Measurements from ENCODE around the gene CDK17. TPM values are rescaled to one million over a fixed set of nuclear protein-coding genes. Genes with fewer than 3 reads are reported as not detected.
"Not testable (repeated sequence)": the region's sequence is repeated elsewhere in the genome, so short reads cannot be mapped to it uniquely, and the experiment has no call there.

CDK17 gene
- total RNA-seq, 2 donors from 2014 or later: 30.7 to 97.6 TPM

GRCh38 chr12:96344124-96344695, 56.0 kb downstream of the CDK17 start:
- Histone ChIP-seq H3K27ac (no peak overlapping the region), H3K4me3 (no peak overlapping the region), H3K27me3 (replicated peaks; ENCODE audit: insufficient read depth) (no peaks in the 10 kb centered on the region), H3K4me1 (ENCODE audit: control insufficient read depth in 1 of 2, low read depth in 2 of 2) (peaks cover 0 to 4% of the 10 kb centered on the region in 2 donors), H3K9me3 (peaks cover 11% of the 10 kb centered on the region), H3K36me3 (no peaks in the 10 kb centered on the region)
- DNase-seq (ENCODE audit: low spot score): no peak
- no peak for ATAC-seq (ENCODE audit: insufficient number of reproducible peaks, low FRiP score, low read depth)
- no peak for TF ChIP-seq CTCF (IDR thresholded peaks at IDR 0.05)

- no peak for TF ChIP-seq CTCF (IDR thresholded peaks at IDR 0.05)
- Histone ChIP-seq H3K4me1 (ENCODE audit: control insufficient read depth in 1 of 2, low read depth in 2 of 2) (peaks cover 0 to 4% of the 10 kb centered on the region in 2 donors), H3K27ac (no peak overlapping the region), H3K4me3 (no peak overlapping the region), H3K9me3 (peaks cover 11% of the 10 kb centered on the region), H3K36me3 (no peaks in the 10 kb centered on the region), H3K27me3 (replicated peaks; ENCODE audit: insufficient read depth) (no peaks in the 10 kb centered on the region)
- DNase-seq (ENCODE audit: low spot score) (no peak), ATAC-seq (ENCODE audit: insufficient number of reproducible peaks, low FRiP score, low read depth) (no peak)
Observed at GRCh38 chr12:96343347-96343954, 56.8 kb downstream of the CDK17 start.

GRCh38 chr12:96339666-96340065, 60.6 kb downstream of the CDK17 start:
- not testable (repeated sequence) for ATAC-seq (ENCODE audit: insufficient number of reproducible peaks, low FRiP score, low read depth); H3K4me1 ChIP-seq (ENCODE audit: control insufficient read depth in 1 of 2, low read depth in 2 of 2); H3K27me3 ChIP-seq (replicated peaks; ENCODE audit: insufficient read depth); H3K4me3 ChIP-seq; DNase-seq (ENCODE audit: low spot score); H3K36me3 ChIP-seq; H3K27ac ChIP-seq
- peaks cover 16% of the 10 kb centered on the region for H3K9me3 ChIP-seq

- no peak for TF ChIP-seq CTCF (IDR thresholded peaks at IDR 0.05)
- Histone ChIP-seq H3K27ac (no peak overlapping the region), H3K9me3 (peaks cover 12% of the 10 kb centered on the region), H3K4me3 (no peak overlapping the region), H3K4me1 (ENCODE audit: control insufficient read depth in 1 of 2, low read depth in 2 of 2) (no peaks in the 10 kb centered on the region), H3K36me3 (no peaks in the 10 kb centered on the region), H3K27me3 (replicated peaks; ENCODE audit: insufficient read depth) (no peaks in the 10 kb centered on the region)
- ATAC-seq (ENCODE audit: insufficient number of reproducible peaks, low FRiP score, low read depth) (no peak), DNase-seq (ENCODE audit: low spot score) (no peak)
Observed at GRCh38 chr12:96338852-96339471, 61.3 kb downstream of the CDK17 start.

- Histone ChIP-seq H3K27ac (no peak overlapping the region), H3K4me1 (ENCODE audit: control insufficient read depth in 1 of 2, low read depth in 2 of 2) (no peaks in the 10 kb centered on the region), H3K27me3 (replicated peaks; ENCODE audit: insufficient read depth) (no peaks in the 10 kb centered on the region), H3K36me3 (no peaks in the 10 kb centered on the region), H3K9me3 (peaks cover 5% of the 10 kb centered on the region), H3K4me3 (no peak overlapping the region)
- no peak for TF ChIP-seq CTCF (IDR thresholded peaks at IDR 0.05)
- no peak for DNase-seq (ENCODE audit: low spot score)
- no peak for ATAC-seq (ENCODE audit: insufficient number of reproducible peaks, low FRiP score, low read depth)
Observed at GRCh38 chr12:96337953-96338352, 62.3 kb downstream of the CDK17 start.

Data from thoracic aorta (tissue), 2 donors.